GM18873 (cell line): ENCODE measurements around the gene DISC1.

Experiments used
- ATAC-seq: cut with Tn5 transposase; IDR thresholded peaks from one replicate; pipeline ENCODE4 v1.9.1; 2021; ENCODE audit warnings: mild to moderate bottlenecking, moderate library complexity, moderate number of reproducible peaks; ENCODE audit not compliant: unreplicated experiment, low FRiP score

Gene DISC1

DNA sequence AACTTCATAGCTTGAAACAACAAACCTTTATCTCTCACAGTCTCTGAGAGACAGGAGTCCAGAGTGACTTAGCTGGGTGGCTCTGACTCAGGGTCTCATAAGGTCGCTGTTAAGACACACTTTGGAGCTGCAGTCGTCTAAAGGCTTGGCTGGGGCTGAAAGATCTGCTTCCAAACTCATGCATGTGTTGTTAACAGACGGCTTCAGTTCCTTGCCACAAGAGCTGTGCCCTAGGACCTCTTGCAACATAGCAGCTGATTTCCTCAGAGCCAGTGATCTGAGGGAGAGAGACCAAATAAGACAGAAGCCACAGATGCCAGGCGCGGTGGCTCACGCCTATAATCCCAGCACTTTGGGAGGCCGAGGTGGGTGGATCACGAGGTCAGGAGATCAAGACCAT lies 176.8 kb downstream of the DISC1 start:
- ATAC-seq = no peak

DNA sequence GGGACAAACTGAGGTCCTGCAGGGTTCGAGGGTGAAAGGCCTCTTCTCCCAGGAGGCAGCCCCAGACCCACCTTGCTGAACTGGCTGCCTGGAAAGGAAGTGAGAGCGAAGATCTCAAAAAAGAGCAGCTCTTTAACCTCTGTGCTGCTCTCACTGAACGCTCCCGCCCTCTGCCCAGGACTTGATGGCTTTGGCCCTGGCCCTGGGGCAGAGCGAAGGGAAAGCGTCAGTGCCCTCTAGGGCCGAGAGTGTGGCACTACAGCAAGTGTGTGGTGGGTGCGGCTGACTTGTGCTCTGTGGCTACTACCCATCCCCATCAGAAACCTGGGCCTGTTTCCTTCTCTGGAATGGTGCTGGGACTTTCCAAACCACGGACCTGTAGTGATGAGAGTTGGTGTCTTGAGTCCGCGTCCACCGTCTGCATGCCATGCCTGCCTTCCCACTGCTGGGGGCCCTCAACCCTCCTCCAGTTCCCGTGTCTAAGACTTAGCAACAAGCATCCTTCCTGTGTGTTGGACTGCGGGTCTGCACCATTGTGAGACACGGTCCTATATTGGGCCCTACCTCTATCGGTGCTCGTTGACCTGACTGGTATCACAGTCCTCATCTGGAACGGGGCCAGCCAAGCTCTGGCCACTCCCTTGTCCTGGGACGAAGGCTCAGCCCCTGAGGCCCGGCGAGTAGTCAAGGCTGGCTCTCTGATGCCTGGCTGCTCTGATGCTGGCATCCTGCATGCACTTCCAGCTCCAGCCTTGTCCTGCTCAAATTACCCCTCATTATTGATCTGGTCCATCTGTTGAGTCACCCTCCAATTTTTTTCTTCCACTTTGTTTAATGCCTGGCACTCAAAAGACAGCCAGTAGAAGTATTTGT lies 180.3 kb downstream of the DISC1 start:
- peak; percentile 69 for ATAC-seq

DNA sequence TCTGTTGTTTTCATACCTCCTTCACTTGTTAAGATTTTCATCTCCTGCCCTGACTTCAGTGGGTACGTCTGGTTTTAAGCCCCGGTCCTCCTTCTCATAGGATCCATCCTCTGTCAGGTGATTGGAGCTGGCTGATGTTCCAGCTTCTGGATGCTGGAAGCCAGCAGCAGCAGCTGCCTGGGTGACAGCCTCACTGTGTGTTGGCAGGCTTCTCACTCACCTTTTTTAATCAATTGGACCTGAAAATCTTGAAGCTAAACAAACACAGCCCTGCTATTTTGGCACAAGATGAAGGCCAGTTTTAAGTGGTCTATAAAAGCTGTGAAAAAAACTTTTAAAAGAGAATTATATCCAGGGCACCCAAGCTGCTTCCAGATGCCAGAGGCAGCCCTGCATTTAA lies 181.0 kb downstream of the DISC1 start:
- no peak for ATAC-seq

GRCh38 chr1:231808116-231808515 lies 181.5 kb downstream of the DISC1 start:
- no peak for ATAC-seq

DNA sequence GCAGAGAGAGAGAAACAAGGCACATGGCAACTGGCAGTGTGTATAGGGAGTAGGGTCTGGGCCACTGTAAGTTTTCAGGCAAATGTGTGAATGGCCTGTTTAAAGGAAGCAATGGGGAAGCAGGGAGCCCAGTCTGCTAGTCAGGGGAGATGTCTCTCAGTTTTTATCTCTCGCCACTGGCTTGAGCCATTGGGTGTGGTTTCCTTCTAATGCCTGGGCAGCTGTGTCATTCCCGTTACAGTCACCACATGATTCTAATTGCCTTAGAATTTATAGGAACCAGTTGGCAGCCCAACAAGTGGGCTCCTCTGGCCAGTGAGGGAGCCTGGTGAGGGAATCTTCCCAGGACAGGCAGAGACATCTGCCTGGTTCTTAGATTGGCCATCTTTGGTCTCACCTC lies 182.4 kb downstream of the DISC1 start:
- no peak for ATAC-seq

- no peak for ATAC-seq
These were observed 183.8 kb downstream of the DISC1 start for GRCh38 chr1:231810415-231810814.

DNA sequence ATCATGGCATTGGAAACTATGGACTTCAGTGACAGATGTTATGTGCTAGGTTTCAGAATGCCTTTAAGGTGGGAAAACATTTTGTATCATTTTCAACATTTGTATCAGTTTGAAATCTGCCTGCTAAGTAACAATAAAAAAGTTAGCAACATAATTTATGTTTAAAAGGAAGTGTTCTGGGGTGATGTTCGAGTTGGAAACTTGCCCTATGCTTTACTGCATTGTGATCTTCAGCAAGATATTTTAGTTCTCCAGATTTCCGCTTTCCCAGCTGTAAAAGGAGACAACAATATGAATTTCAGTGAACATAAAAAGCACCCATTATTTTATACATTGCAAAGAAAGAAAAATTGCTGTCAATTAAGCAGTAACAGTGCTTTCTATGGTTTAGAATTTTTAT lies 187.4 kb downstream of the DISC1 start:
- ATAC-seq = no peak

DNA sequence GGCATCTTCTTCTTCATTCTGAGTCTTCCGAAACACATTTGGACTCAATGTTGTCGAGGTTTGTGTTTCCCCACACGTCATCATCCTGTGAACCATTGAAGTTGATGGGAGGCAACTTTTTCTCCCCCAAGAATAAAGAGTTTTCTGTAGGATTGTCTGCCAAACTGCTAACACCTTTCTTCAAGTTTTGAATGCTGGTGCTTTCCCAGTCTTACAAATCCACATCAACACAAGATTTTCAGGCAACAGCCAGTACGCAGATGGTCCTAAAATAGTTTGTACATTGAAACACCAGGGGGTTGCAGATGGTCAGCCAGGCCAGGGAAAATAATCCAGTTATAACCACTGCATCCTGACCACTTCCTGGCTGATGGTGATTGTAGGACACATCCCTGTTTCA lies 187.9 kb downstream of the DISC1 start:
- no peak for ATAC-seq

GRCh38 chr1:231817801-231818200 lies 191.2 kb downstream of the DISC1 start:
- no peak for ATAC-seq

DNA sequence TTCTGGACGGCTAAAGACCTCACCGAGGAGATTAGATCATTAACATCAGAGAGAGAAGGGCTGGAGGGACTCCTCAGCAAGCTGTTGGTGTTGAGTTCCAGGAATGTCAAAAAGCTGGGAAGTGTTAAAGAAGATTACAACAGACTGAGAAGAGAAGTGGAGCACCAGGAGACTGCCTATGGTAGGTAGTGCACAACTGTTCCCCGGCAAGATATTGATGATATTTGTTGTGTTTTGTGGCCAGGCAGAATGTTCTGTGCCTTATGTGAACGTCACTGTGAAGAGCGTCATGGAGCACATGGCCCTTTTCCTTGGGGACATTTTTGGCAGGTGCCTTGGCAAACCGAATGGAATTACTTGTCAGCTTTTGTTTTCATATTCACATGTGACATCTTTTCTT lies 191.7 kb downstream of the DISC1 start:
- no peak for ATAC-seq

- no peak for ATAC-seq
These were observed 194.7 kb downstream of the DISC1 start for GRCh38 chr1:231821281-231821680.

DNA sequence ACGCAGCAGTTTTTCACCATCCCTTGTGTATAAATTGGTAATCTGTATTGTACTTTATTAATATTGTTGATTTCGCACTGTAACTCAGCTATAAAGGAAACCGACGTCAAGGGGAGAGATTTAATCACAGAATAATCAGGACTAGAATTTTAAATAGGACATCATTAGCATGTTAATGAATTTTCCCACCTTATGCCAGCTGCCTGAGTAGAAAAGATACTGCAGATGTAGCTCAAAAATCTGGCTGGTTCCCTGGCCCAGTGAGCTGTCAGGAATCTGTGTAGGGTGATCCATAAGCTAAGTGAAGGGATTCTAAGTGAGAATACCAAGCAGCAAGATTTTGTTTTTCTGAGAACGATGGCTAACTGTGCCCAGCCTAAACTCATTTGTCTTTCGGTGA lies 195.5 kb downstream of the DISC1 start:
- no peak for ATAC-seq

- ATAC-seq = no peak
These were observed 200.0 kb downstream of the DISC1 start for GRCh38 chr1:231826566-231826965.

GRCh38 chr1:231827337-231828105 lies 200.9 kb downstream of the DISC1 start:
- ATAC-seq = no peak

GRCh38 chr1:231828182-231828920 lies 201.8 kb downstream of the DISC1 start:
- no peak for ATAC-seq

DNA sequence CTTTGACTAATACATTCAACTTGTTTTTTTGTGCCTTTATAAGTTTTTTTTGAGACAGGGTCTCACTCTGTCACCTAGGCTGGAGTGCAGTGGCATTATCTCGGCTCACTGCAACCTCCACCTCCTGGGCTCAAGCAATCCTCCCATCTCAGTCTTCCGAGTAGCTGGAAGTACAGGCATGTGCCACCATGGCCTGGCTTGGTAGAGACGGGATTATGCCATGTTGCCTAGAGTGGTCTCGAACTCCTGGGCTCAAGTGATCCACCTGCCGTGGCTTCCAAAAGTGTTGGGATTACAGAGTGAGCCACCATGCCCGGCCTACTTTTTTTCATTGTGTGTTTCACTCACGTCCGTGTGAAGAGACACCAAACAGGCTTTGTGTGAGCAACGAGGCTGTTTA lies 202.7 kb downstream of the DISC1 start:
- ATAC-seq = no peak

GRCh38 chr1:231836227-231836893 lies 209.8 kb downstream of the DISC1 start:
- ATAC-seq = no peak

- ATAC-seq = no peak
These were observed 211.9 kb downstream of the DISC1 start for GRCh38 chr1:231838521-231838920.

GRCh38 chr1:231839999-231840398 lies 213.4 kb downstream of the DISC1 start:
- no peak for ATAC-seq

GRCh38 chr1:231841616-231842344 lies 215.2 kb downstream of the DISC1 start:
- no peak for ATAC-seq
